HEK293 (cell line): Measurements from ENCODE around the gene TRABD2A.

Source experiments
- BCL6B ChIP-seq: fragments of 450-650 bp; formaldehyde crosslinking; IDR thresholded peaks from 2 replicates; pipeline ENCODE4 v1.5.1; 2017; ENCODE audit warnings: missing biosample characterization, missing genetic modification characterization
- CTCF ChIP-seq: fragments of 450-650 bp; formaldehyde crosslinking; IDR thresholded peaks from 2 replicates; pipeline ENCODE4 v1.5.1; 2016; ENCODE audit warnings: missing biosample characterization, missing genetic modification characterization
- KLF16 ChIP-seq: fragments of 450-650 bp; formaldehyde crosslinking; IDR thresholded peaks from 2 replicates; pipeline ENCODE4 v1.5.1; 2017; ENCODE audit warnings: missing biosample characterization, missing genetic modification characterization
- SP7 ChIP-seq: fragments of 450-650 bp; formaldehyde crosslinking; IDR thresholded peaks from 2 replicates; pipeline ENCODE4 v1.5.1; 2016; ENCODE audit warnings: missing biosample characterization, missing genetic modification characterization
- TRIM28 ChIP-seq: IDR thresholded peaks from 2 replicates; pipeline ENCODE4 v1.6.1; 2011; ENCODE audit warnings: low read length, control low read depth, borderline replicate concordance
- ZFP37 ChIP-seq: fragments of 450-650 bp; formaldehyde crosslinking; IDR thresholded peaks from 2 replicates; pipeline ENCODE4 v1.5.1; 2016; ENCODE audit warnings: missing biosample characterization, missing genetic modification characterization
- ZNF433 ChIP-seq: fragments of 450-650 bp; formaldehyde crosslinking; IDR thresholded peaks from 2 replicates; pipeline ENCODE4 v1.5.1; 2016; ENCODE audit warnings: missing biosample characterization, missing genetic modification characterization, low read depth
- ZNF639 ChIP-seq: fragments of 450-650 bp; formaldehyde crosslinking; IDR thresholded peaks from 2 replicates; pipeline ENCODE4 v1.5.1; 2016; ENCODE audit warnings: missing biosample characterization, missing genetic modification characterization
- ZNF660 ChIP-seq: fragments of 450-650 bp; IDR thresholded peaks from 2 replicates; pipeline ENCODE4 v1.5.1; 2018; ENCODE audit warnings: missing biosample characterization, mild to moderate bottlenecking, missing genetic modification characterization

DNA sequence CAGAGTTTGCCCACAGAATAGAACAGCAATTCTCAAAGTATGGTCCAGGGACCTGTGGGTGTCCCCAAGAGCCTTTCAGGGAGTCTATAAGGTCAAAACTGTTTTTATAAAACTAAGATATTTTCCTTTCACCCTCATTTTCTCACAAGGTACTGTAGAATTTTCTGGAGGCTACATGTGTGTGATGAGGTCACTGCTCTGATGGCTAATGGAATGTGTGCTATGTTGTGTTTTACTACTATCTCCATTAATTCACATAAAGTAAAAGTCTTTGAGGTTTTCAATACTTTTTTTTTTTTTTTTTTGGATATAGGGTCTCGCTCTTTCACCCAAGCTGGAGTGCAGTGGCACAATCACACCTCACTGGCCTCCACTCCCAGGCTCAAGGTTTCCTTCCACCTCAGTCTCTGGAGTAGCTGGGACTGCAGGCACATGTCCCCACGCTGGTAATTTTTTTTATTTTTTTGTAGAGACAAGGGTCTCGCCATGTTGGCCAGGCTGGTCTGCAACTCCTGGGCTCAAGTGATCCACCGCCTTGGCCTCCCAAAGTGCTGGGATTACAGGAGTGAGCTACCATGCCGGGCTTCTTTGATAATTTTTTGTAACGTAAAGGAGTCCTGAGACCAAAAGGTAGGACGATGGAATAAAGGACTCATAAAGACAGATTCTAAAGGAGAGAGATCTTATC lies 1.8 kb downstream of the TRABD2A start:
- TF ChIP-seq CTCF (tag by site-specific recombination) = no peak
- TF ChIP-seq ZNF639 = no peak
- TF ChIP-seq BCL6B (tag by site-specific recombination) = no peak
- no peak for TF ChIP-seq ZFP37 (tag by site-specific recombination)
- no peak for TF ChIP-seq TRIM28
- TF ChIP-seq KLF16 (tag by site-specific recombination) = no peak
- no peak for TF ChIP-seq ZNF660 (tag by site-specific recombination)
- TF ChIP-seq ZNF433 (tag by site-specific recombination) = no peak
- TF ChIP-seq SP7 (tag by site-specific recombination) = no peak
